Caco-2 (cell line): Measurements from ENCODE around the gene KIRREL2. TPM values are rescaled to one million over a fixed set of nuclear protein-coding genes. Genes with fewer than 3 reads are reported as not detected.

Source experiments
- BruUV-seq: library from RNA; stranded (reverse); fragments of 400-500 nt; replicated peaks from 2 replicates; lab custom pipeline; 2021; lab: Mats Ljungman, UMichigan
- CTCF ChIA-PET: fragments of 300-600 bp; sonication (Branson Sonifier 250); formaldehyde crosslinking; loops from one replicate; lab custom pipeline; 2022; ENCODE audit warnings: antibody characterized with exemption; lab: Charles Lee
- POLR2A ChIA-PET: fragments of 300-600 bp; sonication (Branson Sonifier 250); formaldehyde crosslinking; loops from one replicate; lab custom pipeline; 2022; ENCODE audit warnings: antibody characterized with exemption; lab: Charles Lee
- DNase-seq, 2 experiments: peaks; one replicate each; pipeline versions ENCODE4 v3.0.0 to v3.0.0-alpha.2; 2020 to 2022
- H3K27me3 ChIP-seq: replicated peaks from 2 replicates; pipeline ENCODE4 v1.6.0; 2011; ENCODE audit warnings: low read length; ENCODE audit not compliant: control insufficient read depth, insufficient read depth
- H3K36me3 ChIP-seq: 2 replicates; pipeline ENCODE4 v1.5.1; 2011; ENCODE audit warnings: low read length; ENCODE audit not compliant: control insufficient read depth, insufficient read depth
- H3K4me1 ChIP-seq: fragments of 250-450 bp; sonication (Bioruptor Pico); 2 replicates; pipeline ENCODE4 v1.5.1; 2020; ENCODE audit warnings: mild to moderate bottlenecking
- H3K4me3 ChIP-seq: 2 replicates; pipeline ENCODE4 v1.5.1; 2011; ENCODE audit warnings: low read depth, mild to moderate bottlenecking, control low read depth, low read length
- H3K9me3 ChIP-seq: fragments of 250-450 bp; sonication (Bioruptor Pico); 2 replicates; pipeline ENCODE4 v1.5.1; 2020; ENCODE audit warnings: mild to moderate bottlenecking, moderate library complexity
- H3K27ac Mint-ChIP-seq: one replicate; pipeline ENCODE4 v1.8.0; 2022; ENCODE audit warnings: mixed read lengths; ENCODE audit not compliant: unreplicated experiment
- H3K27me3 Mint-ChIP-seq: one replicate; pipeline ENCODE4 v1.8.0; 2022; ENCODE audit warnings: mixed read lengths; ENCODE audit not compliant: insufficient read depth, unreplicated experiment
- H3K36me3 Mint-ChIP-seq: one replicate; pipeline ENCODE4 v1.8.0; 2022; ENCODE audit warnings: mild to moderate bottlenecking, mixed read lengths; ENCODE audit not compliant: insufficient read depth, unreplicated experiment
- H3K4me1 Mint-ChIP-seq: one replicate; pipeline ENCODE4 v1.8.0; 2022; ENCODE audit warnings: low read depth, mixed read lengths; ENCODE audit not compliant: unreplicated experiment
- H3K4me3 Mint-ChIP-seq: one replicate; pipeline ENCODE4 v1.8.0; 2022; ENCODE audit warnings: mild to moderate bottlenecking, moderate library complexity, mixed read lengths; ENCODE audit not compliant: unreplicated experiment
- H3K9me3 Mint-ChIP-seq: one replicate; pipeline ENCODE4 v1.8.0; 2022; ENCODE audit warnings: mixed read lengths; ENCODE audit not compliant: unreplicated experiment
- CTCF ChIP-seq, 2 experiments: fragments of 200-600 bp in 1 of 2; IDR thresholded peaks; 1 replicate in 1 of 2; 2 replicates in 1 of 2; pipeline versions ENCODE4 v1.5.1 to v1.8.0; 2011 to 2022; ENCODE audit warnings: antibody characterized with exemption in 1 of 2, control low read depth in 1 of 2, inconsistent platforms in 1 of 2, low read depth in 1 of 2, low read length in 1 of 2, mild to moderate bottlenecking in 1 of 2, moderate library complexity in 1 of 2; ENCODE audit not compliant: insufficient read depth in 1 of 2, severe bottlenecking in 1 of 2, unreplicated experiment in 1 of 2
- intact Hi-C: fragments of 100-400 bp; cut with micrococcal nuclease; formaldehyde crosslinking; loops from one replicate; pipeline ENCODE4 v1.10.0; 2022; ENCODE audit not compliant: unreplicated experiment
- total RNA-seq: library from RNA; stranded (reverse); gene quantifications from 2 replicates; pipeline ENCODE4 v1.2.3, GENCODE V29; 2022

The KIRREL2 gene
- total RNA-seq, 1 experiment from 2014 or later = 0.14 TPM

GRCh38 chr19:35816846-35817245 is 39.9 kb upstream of the KIRREL2 start:
- H3K4me1 ChIP-seq = peaks cover 10% of the 10 kb centered on the region
- intact Hi-C loops = no loop called here
- Mint-ChIP-seq H3K4me3 (no peak overlapping the region), H3K36me3 (peaks cover 6% of the 10 kb centered on the region), H3K4me1 (no peaks in the 10 kb centered on the region), H3K27me3 (peaks cover 2% of the 10 kb centered on the region), H3K27ac (no peak overlapping the region), H3K9me3 (no peaks in the 10 kb centered on the region)
- BruUV-seq = no TSS peak
- CTCF ChIA-PET = no interaction called here
- H3K9me3 ChIP-seq = no peaks in the 10 kb centered on the region
- H3K27me3 ChIP-seq = no peaks in the 10 kb centered on the region
- TF ChIP-seq CTCF (IDR thresholded peaks at IDR 0.05; ENCODE audit: insufficient read depth in 1 of 2, low read depth in 1 of 2, low read length in 1 of 2, severe bottlenecking in 1 of 2, unreplicated experiment in 1 of 2) = no peak
- no peak overlapping the region for H3K4me3 ChIP-seq
- no peak for DNase-seq
- no peaks in the 10 kb centered on the region for H3K36me3 ChIP-seq
- POLR2A ChIA-PET = no interaction called here

DNA sequence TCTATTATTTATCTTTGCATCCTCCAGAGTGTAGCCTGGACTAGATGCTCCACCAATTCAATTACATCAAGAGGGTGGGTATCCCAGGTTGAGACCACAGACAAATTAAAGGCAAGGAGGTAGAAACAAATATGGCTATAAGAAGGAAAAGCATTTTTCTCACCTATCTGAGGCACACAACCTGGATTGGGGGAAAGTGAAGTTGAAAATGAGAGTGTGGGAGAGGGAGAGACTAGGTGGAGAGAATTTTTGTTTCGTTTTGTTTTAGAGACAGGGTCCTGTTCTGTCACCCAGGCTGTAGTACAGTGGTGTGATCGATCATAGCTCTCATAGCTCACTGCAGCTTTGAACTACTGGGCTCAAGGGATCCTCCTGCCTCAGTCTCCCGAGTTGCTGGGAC is 38.3 kb upstream of the KIRREL2 start:
- ChIA-PET POLR2A (no interaction called here), CTCF (interaction anchor here (0.7 to 2.0 kb wide), 3 partner anchors 73 to 124 kb away, joined by 5 to 9 read pairs (median 8); partner anchors contain the start of genes PSENEN and U2AF1L4)
- H3K4me3 Mint-ChIP-seq = no peak overlapping the region
- intact Hi-C loops = no loop called here
- H3K4me1 Mint-ChIP-seq = no peaks in the 10 kb centered on the region
- peaks cover 2% of the 10 kb centered on the region for H3K27me3 Mint-ChIP-seq
- H3K36me3 Mint-ChIP-seq = peaks cover 6% of the 10 kb centered on the region
- H3K27ac Mint-ChIP-seq = no peak overlapping the region
- no TSS peak for BruUV-seq
- no peaks in the 10 kb centered on the region for H3K27me3 ChIP-seq
- no peaks in the 10 kb centered on the region for H3K9me3 ChIP-seq
- no peaks in the 10 kb centered on the region for H3K36me3 ChIP-seq
- no peaks in the 10 kb centered on the region for H3K9me3 Mint-ChIP-seq
- H3K4me1 ChIP-seq = peaks cover 4% of the 10 kb centered on the region; the same call in 1 of the 2 replicates
- no peak for DNase-seq
- no peak for TF ChIP-seq CTCF (IDR thresholded peaks at IDR 0.05; ENCODE audit: insufficient read depth in 1 of 2, low read depth in 1 of 2, low read length in 1 of 2, severe bottlenecking in 1 of 2, unreplicated experiment in 1 of 2)
- H3K4me3 ChIP-seq = no peak overlapping the region

DNA sequence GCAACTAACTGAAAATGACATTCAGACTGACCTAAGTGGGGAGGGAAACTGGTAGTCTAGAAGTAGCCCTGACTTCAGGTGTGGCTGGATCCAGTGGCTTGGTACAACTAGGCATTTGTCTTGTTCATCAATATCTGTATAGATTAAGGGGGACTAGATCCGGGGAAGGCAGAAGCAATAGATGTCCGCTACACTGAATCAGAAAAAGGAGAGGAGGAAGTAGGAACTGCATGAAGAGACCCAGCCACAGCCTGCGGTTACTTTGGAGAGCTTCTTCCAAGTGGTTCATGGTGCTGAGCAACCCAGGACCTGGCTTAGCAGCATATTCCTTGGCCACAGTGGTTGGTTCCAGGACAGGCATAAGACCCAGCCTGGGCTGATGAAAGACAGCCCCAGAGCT is 34.1 kb upstream of the KIRREL2 start:
- no peaks in the 10 kb centered on the region for H3K9me3 Mint-ChIP-seq
- peaks cover 11% of the 10 kb centered on the region for H3K27me3 Mint-ChIP-seq
- Histone ChIP-seq H3K4me1 (peaks cover 4% of the 10 kb centered on the region; the same call in 1 of the 2 replicates), H3K4me3 (no peak overlapping the region), H3K36me3 (no peaks in the 10 kb centered on the region), H3K9me3 (no peaks in the 10 kb centered on the region), H3K27me3 (no peaks in the 10 kb centered on the region)
- ChIA-PET POLR2A (no interaction called here), CTCF (no interaction called here)
- no TSS peak for BruUV-seq
- H3K27ac Mint-ChIP-seq = no peak overlapping the region
- TF ChIP-seq CTCF (IDR thresholded peaks at IDR 0.05; ENCODE audit: insufficient read depth in 1 of 2, low read depth in 1 of 2, low read length in 1 of 2, severe bottlenecking in 1 of 2, unreplicated experiment in 1 of 2) = no peak
- no peak for DNase-seq
- no peaks in the 10 kb centered on the region for H3K4me1 Mint-ChIP-seq
- peaks cover 6% of the 10 kb centered on the region for H3K36me3 Mint-ChIP-seq
- intact Hi-C loops = no loop called here
- H3K4me3 Mint-ChIP-seq = no peak overlapping the region
